Heart left ventricle (tissue), 13 donors: Measurements from ENCODE around the gene FER.

Source experiments
- POLR2A ChIP-seq, 2 donors: fragments of 450-650 bp; IDR thresholded peaks; one replicate each; pipeline ENCODE4 v1.6.1; 2017; ENCODE audit warnings: antibody characterized with exemption in 2 of 2, mild to moderate bottlenecking in 2 of 2, moderate library complexity in 2 of 2
- TF ChIP-seq, protein P1 (sequence below), 12 donors: fragments of 200-600 bp; sonication (generic) in 4 of 12; IDR thresholded peaks; one replicate each; pipeline versions ENCODE4 v1.5.0 to v1.8.0; 2018 to 2022; ENCODE audit warnings: antibody characterized with exemption in 12 of 12, mild to moderate bottlenecking in 5 of 12
- donor health status: ischemic (EF 13 %, LVEDD 7.1; RV severe dilation, severe dysfunction).
- donor health status: DM: no; HTN: yes; CAD: no.
- donor health status: DM: no; HTN: no; CAD: no.
- donor health status: ischemic (EF 25% LVEDD 6.9; RV normal size, moderate dysfunction).
- donor health status: ischemic (EF 25% LVEDD 5.7; RV mildly dilated, moderate dysfunction).
- donor health status: ischemic (EF 35%, LVEDD 5.7; RV mildly dilated, moderate dysfunction).
- donor health status: nonischemic (EF 11% LVEDD 7.7; RV severe dilation, severe dysfunction).
- donor health status: DM: yes; HTN: yes; CAD: no.
- donor health status: PGD.
- donor health status: ischemic (EF 29% LVEDD 5.4; RV normal size, mild dysfunction).
- donor health status: nonischemic (EF 23%, LVEDD 6.1; RV moderate dilation, normal function).

DNA sequence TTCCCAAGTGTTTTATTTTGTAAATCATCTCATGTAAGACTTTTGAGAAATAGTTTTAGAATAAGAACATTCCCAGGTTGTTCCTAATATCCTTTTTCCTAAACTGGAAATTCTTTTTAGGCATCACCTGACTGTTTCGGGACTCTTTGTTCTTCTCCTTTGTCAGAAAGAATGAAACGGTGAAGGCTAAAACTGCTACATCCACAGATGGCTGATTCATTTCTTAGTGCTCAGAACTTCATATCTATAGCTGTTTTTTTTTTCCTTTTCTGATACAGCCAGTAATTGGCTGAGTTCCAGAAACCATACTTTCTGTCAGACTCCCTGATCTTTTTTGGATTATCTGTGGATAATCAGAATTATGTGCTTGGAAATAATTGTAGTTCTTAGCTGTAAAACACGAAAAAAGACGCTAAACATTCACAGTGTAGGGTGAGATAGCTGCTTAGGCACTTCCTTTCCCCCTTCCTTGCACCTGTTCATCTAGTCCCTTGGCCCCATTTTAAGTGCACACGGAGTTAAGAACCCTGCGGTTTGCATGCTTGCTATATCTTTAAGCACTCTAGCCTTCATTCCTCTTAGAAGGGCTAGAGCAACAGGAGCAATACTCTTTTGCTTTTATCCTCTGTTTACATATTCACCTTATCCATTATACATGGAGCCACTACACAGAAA, 378.2 kb downstream of the FER start:
- TF ChIP-seq, protein P1, sequence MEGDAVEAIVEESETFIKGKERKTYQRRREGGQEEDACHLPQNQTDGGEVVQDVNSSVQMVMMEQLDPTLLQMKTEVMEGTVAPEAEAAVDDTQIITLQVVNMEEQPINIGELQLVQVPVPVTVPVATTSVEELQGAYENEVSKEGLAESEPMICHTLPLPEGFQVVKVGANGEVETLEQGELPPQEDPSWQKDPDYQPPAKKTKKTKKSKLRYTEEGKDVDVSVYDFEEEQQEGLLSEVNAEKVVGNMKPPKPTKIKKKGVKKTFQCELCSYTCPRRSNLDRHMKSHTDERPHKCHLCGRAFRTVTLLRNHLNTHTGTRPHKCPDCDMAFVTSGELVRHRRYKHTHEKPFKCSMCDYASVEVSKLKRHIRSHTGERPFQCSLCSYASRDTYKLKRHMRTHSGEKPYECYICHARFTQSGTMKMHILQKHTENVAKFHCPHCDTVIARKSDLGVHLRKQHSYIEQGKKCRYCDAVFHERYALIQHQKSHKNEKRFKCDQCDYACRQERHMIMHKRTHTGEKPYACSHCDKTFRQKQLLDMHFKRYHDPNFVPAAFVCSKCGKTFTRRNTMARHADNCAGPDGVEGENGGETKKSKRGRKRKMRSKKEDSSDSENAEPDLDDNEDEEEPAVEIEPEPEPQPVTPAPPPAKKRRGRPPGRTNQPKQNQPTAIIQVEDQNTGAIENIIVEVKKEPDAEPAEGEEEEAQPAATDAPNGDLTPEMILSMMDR (IDR thresholded peaks at IDR 0.05): no peak
- no peak for TF ChIP-seq POLR2A (IDR thresholded peaks at IDR 0.05)
